ENCODE measurements around the gene TRO. TPM values are rescaled to one million over a fixed set of nuclear protein-coding genes. Genes with fewer than 3 reads are reported as not detected.

The TRO gene
- total and polyA plus RNA-seq, 9 donors = 18.7 to 56.6 (median 37.3) TPM

DNA sequence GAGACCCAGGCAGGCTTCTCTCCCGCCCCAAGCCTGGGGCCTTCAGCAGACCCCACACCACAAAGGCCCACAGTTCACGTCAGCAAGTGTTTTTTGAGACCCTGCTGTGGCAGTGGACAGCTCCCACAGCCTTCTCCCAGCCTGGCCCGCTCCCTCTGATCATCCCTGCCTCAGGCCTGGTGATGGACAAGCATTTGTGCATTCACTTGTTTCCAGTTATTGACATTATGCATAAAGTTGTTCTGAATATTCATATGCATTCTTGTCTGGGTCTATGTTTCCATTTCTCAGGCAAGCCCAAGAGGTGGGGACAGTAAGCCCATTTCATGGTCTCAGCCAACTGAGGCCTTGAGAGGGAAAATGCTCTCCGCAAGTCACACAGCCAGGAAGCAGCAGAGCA lies 14.7 kb downstream of the TRO start:
- no peaks in the 10 kb centered on the region for H3K36me3 ChIP-seq
- no peaks in the 10 kb centered on the region for H3K27me3 ChIP-seq
- no peak overlapping the region for H3K4me3 ChIP-seq
- no peak overlapping the region for H3K27ac ChIP-seq
- no peaks in the 10 kb centered on the region for H3K9me3 ChIP-seq
- no peaks in the 10 kb centered on the region for H3K4me1 ChIP-seq (ENCODE audit: insufficient read depth)
- intact Hi-C loops (cut with DNase I) = no loop called here
- 64 to 88% (median 76%) methylated on average over 4 of the region's 4 CpGs for WGBS, 3 donors
- TF ChIP-seq POLR2A (IDR thresholded peaks at IDR 0.05) (no peak), EP300 (IDR thresholded peaks at IDR 0.05) (no peak)
- TF ChIP-seq, protein P1, sequence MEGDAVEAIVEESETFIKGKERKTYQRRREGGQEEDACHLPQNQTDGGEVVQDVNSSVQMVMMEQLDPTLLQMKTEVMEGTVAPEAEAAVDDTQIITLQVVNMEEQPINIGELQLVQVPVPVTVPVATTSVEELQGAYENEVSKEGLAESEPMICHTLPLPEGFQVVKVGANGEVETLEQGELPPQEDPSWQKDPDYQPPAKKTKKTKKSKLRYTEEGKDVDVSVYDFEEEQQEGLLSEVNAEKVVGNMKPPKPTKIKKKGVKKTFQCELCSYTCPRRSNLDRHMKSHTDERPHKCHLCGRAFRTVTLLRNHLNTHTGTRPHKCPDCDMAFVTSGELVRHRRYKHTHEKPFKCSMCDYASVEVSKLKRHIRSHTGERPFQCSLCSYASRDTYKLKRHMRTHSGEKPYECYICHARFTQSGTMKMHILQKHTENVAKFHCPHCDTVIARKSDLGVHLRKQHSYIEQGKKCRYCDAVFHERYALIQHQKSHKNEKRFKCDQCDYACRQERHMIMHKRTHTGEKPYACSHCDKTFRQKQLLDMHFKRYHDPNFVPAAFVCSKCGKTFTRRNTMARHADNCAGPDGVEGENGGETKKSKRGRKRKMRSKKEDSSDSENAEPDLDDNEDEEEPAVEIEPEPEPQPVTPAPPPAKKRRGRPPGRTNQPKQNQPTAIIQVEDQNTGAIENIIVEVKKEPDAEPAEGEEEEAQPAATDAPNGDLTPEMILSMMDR (IDR thresholded peaks at IDR 0.05) = no peak
- DNase-seq = no peak

DNA sequence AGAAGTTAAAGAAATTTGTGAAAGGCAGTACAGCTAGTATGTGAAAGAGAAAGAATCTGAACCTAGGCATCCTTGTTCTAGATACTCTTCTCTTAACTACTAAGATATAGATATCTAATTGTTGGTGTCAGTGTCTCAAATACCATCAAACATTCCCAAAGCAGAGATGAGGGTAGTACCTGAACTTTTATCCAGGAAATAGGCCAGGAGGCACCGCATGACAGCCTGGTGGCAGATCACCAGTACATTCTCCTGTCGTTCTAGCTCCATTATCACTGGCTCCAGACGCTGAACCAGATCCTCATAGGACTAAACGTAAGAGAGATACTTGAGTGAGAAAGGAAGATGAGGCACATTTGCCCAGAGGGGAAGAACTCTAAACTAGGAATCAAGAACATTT lies 16.8 kb downstream of the TRO start:
- 67 to 79% (median 69%) methylated on average over 4 of the region's 4 CpGs for WGBS, 3 donors
- H3K9me3 ChIP-seq = no peaks in the 10 kb centered on the region

DNA sequence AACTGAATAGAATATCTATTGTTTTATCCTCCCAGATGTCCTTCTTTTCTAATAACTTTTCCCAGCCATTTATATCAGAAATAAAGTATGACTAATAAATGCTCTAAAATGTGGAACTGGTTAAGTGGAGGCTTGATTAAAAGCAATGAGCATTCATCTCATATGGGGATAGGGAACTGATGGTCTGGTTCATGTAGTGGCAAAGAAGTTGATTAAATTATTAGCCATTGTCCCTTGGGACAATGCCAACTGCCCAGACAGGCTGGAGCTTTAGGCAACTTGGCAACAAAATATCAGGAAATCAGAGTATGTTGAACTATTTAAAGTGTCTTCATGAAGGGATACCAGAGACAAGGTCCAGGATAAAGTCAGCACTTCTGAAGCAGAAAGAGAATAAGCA lies 24.2 kb downstream of the TRO start:
- H3K36me3 ChIP-seq = no peaks in the 10 kb centered on the region
- H3K4me3 ChIP-seq = no peak overlapping the region
- intact Hi-C loops (cut with DNase I) = no loop called here
- no peaks in the 10 kb centered on the region for H3K4me1 ChIP-seq (ENCODE audit: insufficient read depth)
- no peak overlapping the region for H3K27ac ChIP-seq
- TF ChIP-seq, protein P1 (IDR thresholded peaks at IDR 0.05) = no peak
- no peak for TF ChIP-seq POLR2A (IDR thresholded peaks at IDR 0.05)
- no peak for TF ChIP-seq EP300 (IDR thresholded peaks at IDR 0.05)
- H3K9me3 ChIP-seq = no peaks in the 10 kb centered on the region
- DNase-seq = no peak
- H3K27me3 ChIP-seq = no peaks in the 10 kb centered on the region

More for the DNA sequence above, 16.8 kb downstream of the TRO start:
- Histone ChIP-seq H3K4me3 (no peak overlapping the region), H3K4me1 (ENCODE audit: insufficient read depth) (no peaks in the 10 kb centered on the region), H3K36me3 (no peaks in the 10 kb centered on the region), H3K27ac (no peak overlapping the region), H3K27me3 (no peaks in the 10 kb centered on the region)
- intact Hi-C loops (cut with DNase I) = no loop called here
- no peak for TF ChIP-seq POLR2A (IDR thresholded peaks at IDR 0.05)
- no peak for TF ChIP-seq EP300 (IDR thresholded peaks at IDR 0.05)
- TF ChIP-seq, protein P1 (IDR thresholded peaks at IDR 0.05) = no peak
- no peak for DNase-seq

DNA sequence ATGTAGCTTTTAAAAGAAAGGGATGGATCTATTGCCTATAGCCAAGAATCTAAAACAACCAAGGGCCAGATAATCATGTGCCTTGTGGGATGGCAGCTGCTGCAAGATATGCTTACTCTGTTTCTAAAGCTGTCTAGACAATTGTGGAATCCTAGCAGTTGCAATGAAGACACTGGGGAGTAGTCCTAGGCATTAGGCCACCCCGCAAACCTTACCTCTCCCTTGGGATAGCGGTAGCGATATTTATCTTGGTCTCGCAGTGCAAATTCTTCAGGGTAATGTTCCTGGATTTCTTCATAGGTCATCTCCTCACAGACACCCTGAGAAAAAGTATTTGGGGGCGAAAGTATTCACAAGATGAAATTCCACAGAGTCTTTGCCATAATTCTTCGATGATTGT lies 24.6 kb downstream of the TRO start:
- 70 to 72% (median 72%) methylated on average over 6 of the region's 6 CpGs for WGBS, 3 donors
- H3K27ac ChIP-seq = no peak overlapping the region
- no peaks in the 10 kb centered on the region for H3K9me3 ChIP-seq
- H3K4me1 ChIP-seq (ENCODE audit: insufficient read depth) = no peaks in the 10 kb centered on the region
- H3K27me3 ChIP-seq = no peaks in the 10 kb centered on the region
- H3K36me3 ChIP-seq = no peaks in the 10 kb centered on the region
- TF ChIP-seq, protein P1 (IDR thresholded peaks at IDR 0.05) = no peak
- DNase-seq = no peak
- H3K4me3 ChIP-seq = no peak overlapping the region
- intact Hi-C loops (cut with DNase I) = no loop called here
